OCI-LY3 (cell line): Measurements from ENCODE around the gene IL25.

Experiments
- H2AFZ ChIP-seq: fragments of 200-600, 300-600 bp; shearing (Covaris generic); 2 replicates; pipeline ENCODE4 v1.6.0; 2014; ENCODE audit warnings: antibody characterized with exemption, low read depth, low read length
- H3K27ac ChIP-seq: fragments of 200-600, 300-600 bp; sonication (generic); 2 replicates; pipeline ENCODE4 v1.5.1; 2014; ENCODE audit warnings: mild to moderate bottlenecking, low read length, moderate library complexity, mixed read lengths
- H3K27me3 ChIP-seq: fragments of 200-600, 300-600 bp; sonication (generic); 2 replicates; pipeline ENCODE4 v1.6.1; 2014; ENCODE audit warnings: low read depth, low read length, mixed read lengths
- H3K36me3 ChIP-seq: fragments of 200-600, 300-600 bp; sonication (generic); replicated peaks from 2 replicates; pipeline ENCODE3; 2014; ENCODE audit warnings: low read depth, low read length, mixed read lengths
- H3K4me1 ChIP-seq: fragments of 300-600, 200-600 bp; sonication (generic); 2 replicates; pipeline ENCODE4 v1.6.1; 2014; ENCODE audit warnings: low read length, mixed read lengths
- H3K4me2 ChIP-seq: fragments of 200-600, 300-600 bp; sonication (generic); 2 replicates; pipeline ENCODE4 v1.6.1; 2014; ENCODE audit warnings: low read length, mixed read lengths
- H3K4me3 ChIP-seq: fragments of 300-600, 200-600 bp; sonication (generic); 2 replicates; pipeline ENCODE4 v1.5.1; 2014; ENCODE audit warnings: antibody characterized with exemption, mild to moderate bottlenecking, low read length, moderate library complexity
- H3K79me2 ChIP-seq: fragments of 300-600, 200-600 bp; shearing (Covaris generic); 2 replicates; pipeline ENCODE4 v1.6.1; 2014; ENCODE audit warnings: mild to moderate bottlenecking, low read length, mixed read lengths
- H3K9ac ChIP-seq: fragments of 300-600, 200-600 bp; shearing (Covaris generic); 2 replicates; pipeline ENCODE4 v1.6.0; 2014; ENCODE audit warnings: mild to moderate bottlenecking, low read length, moderate library complexity
- H3K9me3 ChIP-seq: fragments of 200-600, 300-600 bp; shearing (Covaris generic); 2 replicates; pipeline ENCODE4 v1.6.1; 2014; ENCODE audit warnings: low read length, mixed read lengths; ENCODE audit not compliant: insufficient read depth
- H4K20me1 ChIP-seq: fragments of 200-600, 300-600 bp; sonication (generic); 2 replicates; pipeline ENCODE4 v1.6.1; 2016; ENCODE audit warnings: low read length, mixed read lengths; ENCODE audit not compliant: insufficient read depth
- CTCF ChIP-seq: fragments of 200-600, 300-600 bp; sonication (generic); IDR thresholded peaks from 2 replicates; pipeline ENCODE4 v1.5.1; 2014; ENCODE audit warnings: antibody characterized with exemption, low read length, low read depth
- EZH2phosphoT487 ChIP-seq: fragments of 200-600 bp; shearing (Covaris generic); IDR thresholded peaks from 2 replicates; pipeline ENCODE4 v1.6.1; 2018; ENCODE audit warnings: antibody characterized with exemption, mixed run types, low read depth

The IL25 gene

GRCh38 chr14:23411563-23412525 lies 39.2 kb downstream of the IL25 start:
- no peaks in the 10 kb centered on the region for H3K79me2 ChIP-seq
- H3K9me3 ChIP-seq, result no peaks in the 10 kb centered on the region
- H2AFZ ChIP-seq, result no peak overlapping the region
- H3K4me3 ChIP-seq, result no peak overlapping the region
- H3K9ac ChIP-seq, result no peak overlapping the region
- peaks cover 32% of the 10 kb centered on the region for H3K4me1 ChIP-seq
- H3K4me2 ChIP-seq, result no peak overlapping the region
- no peaks in the 10 kb centered on the region; the same call in 1 of the 2 replicates for H3K27me3 ChIP-seq
- no peaks in the 10 kb centered on the region for H4K20me1 ChIP-seq
- no peak overlapping the region for H3K27ac ChIP-seq
- no peaks in the 10 kb centered on the region for H3K36me3 ChIP-seq
- TF ChIP-seq CTCF, result no peak
- no peak for TF ChIP-seq EZH2phosphoT487

GRCh38 chr14:23413681-23414080 lies 41.1 kb downstream of the IL25 start:
- Histone ChIP-seq H3K27me3 (no peaks in the 10 kb centered on the region), H3K9ac (no peak overlapping the region), H3K79me2 (no peaks in the 10 kb centered on the region), H3K27ac (no peak overlapping the region), H4K20me1 (no peaks in the 10 kb centered on the region), H2AFZ (no peak overlapping the region), H3K4me3 (no peak overlapping the region), H3K4me2 (no peak overlapping the region), H3K4me1 (peaks cover 26% of the 10 kb centered on the region), H3K36me3 (no peaks in the 10 kb centered on the region), H3K9me3 (no peaks in the 10 kb centered on the region)
- TF ChIP-seq EZH2phosphoT487 (no peak), CTCF (no peak)

GRCh38 chr14:23414254-23414653 lies 41.6 kb downstream of the IL25 start:
- no peak for TF ChIP-seq CTCF
- no peak for TF ChIP-seq EZH2phosphoT487
- no peaks in the 10 kb centered on the region for H3K79me2 ChIP-seq
- no peak overlapping the region for H2AFZ ChIP-seq
- H3K4me2 ChIP-seq, result no peak overlapping the region
- no peak overlapping the region for H3K9ac ChIP-seq
- no peak overlapping the region for H3K4me3 ChIP-seq
- no peaks in the 10 kb centered on the region for H3K27me3 ChIP-seq
- no peaks in the 10 kb centered on the region for H4K20me1 ChIP-seq
- no peaks in the 10 kb centered on the region for H3K36me3 ChIP-seq
- H3K9me3 ChIP-seq, result no peaks in the 10 kb centered on the region
- peaks cover 20% of the 10 kb centered on the region for H3K4me1 ChIP-seq
- no peak overlapping the region for H3K27ac ChIP-seq

GRCh38 chr14:23414906-23415820 lies 42.6 kb downstream of the IL25 start:
- no peak for TF ChIP-seq CTCF
- no peak for TF ChIP-seq EZH2phosphoT487
- H3K27me3 ChIP-seq, result no peaks in the 10 kb centered on the region

More at GRCh38 chr14:23414906-23415820, 42.6 kb downstream of the IL25 start:
- Histone ChIP-seq H3K4me3 (no peak overlapping the region), H2AFZ (no peak overlapping the region), H3K9me3 (no peaks in the 10 kb centered on the region), H3K27ac (no peak overlapping the region), H3K4me1 (peaks cover 11% of the 10 kb centered on the region), H4K20me1 (no peaks in the 10 kb centered on the region), H3K9ac (no peak overlapping the region), H3K4me2 (no peak overlapping the region), H3K36me3 (no peaks in the 10 kb centered on the region), H3K79me2 (no peaks in the 10 kb centered on the region)
